SIG-M5 (cell line): ENCODE data around the gene IRF1.

ENCODE experiments used
- DNase-seq: peaks from one replicate; lab custom pipeline; 2025; lab: John Stamatoyannopoulos, UW

Gene IRF1

DNA sequence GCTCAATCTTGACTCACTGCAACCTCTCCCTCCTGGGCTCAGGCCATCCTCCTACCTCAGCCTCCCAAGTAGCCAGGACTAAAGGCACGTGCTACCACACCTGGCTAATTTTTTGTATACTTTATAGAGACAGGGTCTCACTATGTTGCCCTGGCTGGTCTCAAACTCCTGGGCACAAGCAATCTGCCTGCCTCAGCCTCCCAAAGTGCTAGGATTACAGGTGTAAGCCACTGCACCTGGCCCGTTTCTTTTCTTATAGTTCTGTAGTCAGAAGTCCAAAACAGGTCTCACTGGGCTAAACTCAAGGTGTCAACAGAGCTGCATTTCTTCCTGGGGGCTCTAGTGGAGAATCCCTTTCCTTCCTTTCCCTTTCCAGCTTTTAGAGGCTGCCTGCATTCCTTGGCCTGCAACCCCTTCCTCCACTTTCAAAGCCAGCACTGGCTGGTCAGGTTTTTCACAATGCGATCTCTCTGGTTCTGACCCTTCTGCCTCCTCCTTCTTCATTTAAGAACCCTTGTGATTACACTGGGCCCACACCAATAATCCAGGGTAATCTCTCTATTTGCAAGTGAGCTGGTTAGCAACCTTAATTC is 16.3 kb downstream of the IRF1 start:
- no peak for DNase-seq

DNA sequence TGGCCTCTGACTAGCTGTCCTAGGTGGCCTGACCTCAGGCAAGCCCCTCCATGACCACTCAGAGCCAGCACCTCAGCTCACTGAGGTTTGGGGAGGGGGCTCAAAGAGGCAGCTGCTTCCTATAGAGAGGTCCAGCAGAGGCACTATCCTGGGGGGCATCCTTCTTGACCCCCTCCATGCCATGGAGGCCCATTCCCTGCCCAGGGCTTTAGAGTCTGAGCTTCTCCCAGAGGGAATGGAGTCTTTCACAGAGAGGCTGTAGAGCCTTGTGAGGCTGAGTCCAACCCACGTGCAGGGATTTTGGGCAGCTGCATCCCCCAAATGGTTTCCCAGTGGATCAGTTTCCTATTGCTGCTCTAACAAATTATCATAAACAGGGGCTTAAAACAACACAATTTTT is 16.9 kb downstream of the IRF1 start:
- DNase-seq = no peak

DNA sequence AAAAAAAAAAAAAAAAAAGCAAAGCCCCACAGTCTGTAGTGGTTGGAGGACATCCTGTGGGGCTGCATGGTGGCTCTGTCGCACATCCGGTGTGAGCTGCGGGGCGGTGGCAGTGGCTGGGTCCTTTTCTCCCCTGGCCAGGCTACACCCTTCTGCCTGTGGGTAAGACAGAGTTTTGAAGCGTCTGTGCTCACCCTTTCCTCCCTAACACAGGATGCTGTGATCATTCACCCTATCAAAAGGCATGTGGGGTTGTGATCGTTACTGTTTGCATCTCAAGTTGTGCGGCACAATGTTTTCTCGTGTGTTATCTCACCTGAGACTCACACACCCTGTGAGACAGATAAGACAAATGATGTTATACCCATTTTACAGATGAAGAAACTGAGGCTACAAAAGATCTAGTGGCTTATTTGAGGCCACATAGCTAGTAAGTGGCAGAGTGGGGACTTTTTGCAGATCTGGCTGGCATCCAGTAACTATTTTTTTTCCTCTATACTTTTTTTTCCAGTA is 17.5 kb downstream of the IRF1 start:
- DNase-seq = no peak

DNA sequence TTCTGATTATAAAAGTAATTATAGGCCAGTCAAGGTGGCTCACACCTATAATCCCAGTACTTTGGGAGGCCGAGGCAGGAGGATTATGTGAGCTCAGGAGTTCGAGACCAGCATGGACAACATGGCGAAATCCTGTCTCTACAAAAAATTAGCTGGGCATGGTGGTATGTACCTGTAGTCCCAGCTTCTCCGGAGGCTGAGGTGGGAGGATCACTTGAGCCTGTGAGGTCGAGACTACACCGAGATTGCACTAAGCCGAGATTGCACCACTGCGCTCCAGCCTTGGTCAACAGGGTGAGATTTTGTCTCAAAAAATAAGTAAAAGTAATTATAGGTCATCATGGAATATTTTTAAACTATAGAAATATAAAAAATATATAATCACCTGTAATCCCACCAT is 18.1 kb downstream of the IRF1 start:
- no peak for DNase-seq

DNA sequence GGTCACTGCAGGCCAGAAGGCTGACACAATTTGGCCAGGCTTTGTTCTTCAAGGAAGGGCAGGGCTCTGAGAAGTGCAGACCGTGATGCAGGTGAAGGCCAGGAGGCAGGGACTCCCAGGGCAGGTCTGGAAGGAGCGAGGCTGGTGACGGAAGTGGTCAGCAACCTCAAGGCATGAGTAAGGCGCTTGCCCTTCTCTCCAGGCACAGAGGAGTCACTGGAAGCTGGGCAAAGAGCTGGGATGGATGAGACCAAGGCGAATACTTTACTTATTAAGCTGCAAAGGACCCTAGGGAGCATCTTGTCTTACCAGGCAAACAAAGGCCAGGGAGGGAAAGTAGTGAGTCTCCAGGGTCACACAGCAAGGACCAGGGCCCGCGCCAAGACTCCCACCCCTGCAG is 18.6 kb downstream of the IRF1 start:
- DNase-seq = no peak

DNA sequence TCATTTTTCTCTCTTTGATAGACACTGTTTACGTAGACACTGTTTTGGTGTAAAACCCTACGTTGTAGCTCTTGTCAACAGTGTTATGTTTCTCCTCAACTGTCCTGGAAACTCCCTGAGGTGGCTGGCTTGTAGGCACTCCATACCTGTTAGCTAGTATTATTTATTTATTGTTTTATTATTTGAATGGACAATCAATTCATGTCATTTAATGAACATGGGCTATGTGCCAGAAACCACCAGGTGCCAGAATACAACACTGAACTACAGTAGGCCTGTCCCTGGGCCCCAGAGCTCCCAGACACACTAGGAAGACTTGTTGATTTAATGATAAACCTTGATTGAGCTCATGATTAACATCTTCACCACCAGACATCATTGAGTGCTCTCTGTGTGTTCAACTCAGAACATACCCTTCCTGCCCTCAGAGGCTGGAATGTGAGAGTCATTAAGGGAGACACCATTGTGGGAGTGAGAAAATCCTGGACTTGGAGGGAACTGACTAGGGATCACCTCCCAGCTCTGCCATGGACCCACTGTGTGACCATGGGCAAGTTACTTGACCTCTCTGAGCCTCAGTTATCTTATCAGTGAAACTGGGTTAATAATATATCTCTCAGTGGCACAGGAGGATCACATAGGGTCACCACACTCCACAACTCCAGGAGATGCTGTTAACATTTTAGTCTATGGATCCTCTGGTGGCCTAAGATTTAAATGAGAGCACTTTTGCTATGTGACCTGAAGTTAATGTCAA is 19.2 kb downstream of the IRF1 start:
- DNase-seq = no peak

DNA sequence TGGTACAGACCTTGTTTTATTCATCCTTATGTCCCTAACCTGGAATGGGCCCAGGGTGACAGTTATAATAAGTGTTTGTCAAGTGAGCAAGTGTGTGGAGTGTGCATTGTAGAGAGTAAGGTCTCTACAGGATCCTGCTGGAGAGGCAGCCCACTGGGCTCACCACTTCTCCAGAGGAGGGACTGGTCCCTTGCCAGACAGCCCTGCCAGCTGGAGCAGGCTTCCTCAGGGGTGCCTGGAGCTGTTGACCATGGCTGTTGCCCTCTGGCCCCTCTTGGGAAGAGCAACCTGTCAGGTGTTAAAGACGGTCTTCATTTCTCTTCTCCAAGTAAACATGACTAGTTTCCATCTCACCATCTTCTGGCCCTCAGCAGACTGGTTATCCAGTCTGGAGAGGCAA is 20.0 kb downstream of the IRF1 start:
- no peak for DNase-seq

DNA sequence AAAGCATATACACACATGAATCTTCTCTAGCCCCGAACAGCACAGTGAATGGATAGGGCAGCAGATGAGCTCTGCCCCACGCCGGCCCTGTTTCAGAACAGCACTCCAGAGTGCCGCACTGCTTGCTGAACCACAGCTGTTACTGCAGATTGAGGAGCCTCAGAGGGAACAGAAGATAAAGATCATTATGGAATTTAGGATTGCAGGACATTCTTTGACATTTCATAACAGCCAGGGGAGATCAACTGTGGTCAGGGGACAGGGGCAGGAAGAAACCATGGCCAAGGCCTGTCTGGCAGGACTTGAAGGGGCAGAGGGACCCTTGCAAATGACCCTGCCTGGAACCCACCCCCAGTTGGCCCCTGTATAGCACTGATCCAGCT is 20.6 kb downstream of the IRF1 start:
- no peak for DNase-seq

DNA sequence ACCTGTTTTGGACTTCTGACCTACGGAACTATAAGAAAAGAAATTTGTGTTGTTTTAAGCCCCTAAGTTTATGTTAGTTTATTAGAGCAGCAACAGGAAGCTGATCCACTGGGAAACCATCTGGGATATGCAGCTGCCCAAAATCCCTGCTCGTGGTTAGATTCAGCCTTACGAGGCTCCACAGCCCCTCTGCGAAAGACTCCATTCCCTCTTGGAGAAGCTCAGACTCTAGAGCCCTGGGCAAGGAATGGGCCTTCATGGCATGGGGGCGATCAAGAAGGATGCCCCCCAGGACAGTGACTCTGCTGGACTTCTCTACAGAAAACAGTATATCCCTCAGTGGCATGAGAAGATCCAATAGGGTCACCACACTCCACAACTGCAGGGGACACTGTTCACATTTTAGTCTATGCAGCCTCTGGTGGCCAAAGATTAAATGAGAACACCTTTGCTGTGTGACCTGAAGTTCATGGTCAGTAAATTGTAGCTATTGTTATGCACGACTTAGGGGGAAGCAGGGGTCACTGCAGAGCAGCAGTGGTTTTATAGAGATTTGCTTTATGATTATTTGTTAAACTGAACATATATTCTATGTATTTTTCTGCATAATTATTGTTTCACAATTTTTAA is 21.1 kb downstream of the IRF1 start:
- DNase-seq = no peak

DNA sequence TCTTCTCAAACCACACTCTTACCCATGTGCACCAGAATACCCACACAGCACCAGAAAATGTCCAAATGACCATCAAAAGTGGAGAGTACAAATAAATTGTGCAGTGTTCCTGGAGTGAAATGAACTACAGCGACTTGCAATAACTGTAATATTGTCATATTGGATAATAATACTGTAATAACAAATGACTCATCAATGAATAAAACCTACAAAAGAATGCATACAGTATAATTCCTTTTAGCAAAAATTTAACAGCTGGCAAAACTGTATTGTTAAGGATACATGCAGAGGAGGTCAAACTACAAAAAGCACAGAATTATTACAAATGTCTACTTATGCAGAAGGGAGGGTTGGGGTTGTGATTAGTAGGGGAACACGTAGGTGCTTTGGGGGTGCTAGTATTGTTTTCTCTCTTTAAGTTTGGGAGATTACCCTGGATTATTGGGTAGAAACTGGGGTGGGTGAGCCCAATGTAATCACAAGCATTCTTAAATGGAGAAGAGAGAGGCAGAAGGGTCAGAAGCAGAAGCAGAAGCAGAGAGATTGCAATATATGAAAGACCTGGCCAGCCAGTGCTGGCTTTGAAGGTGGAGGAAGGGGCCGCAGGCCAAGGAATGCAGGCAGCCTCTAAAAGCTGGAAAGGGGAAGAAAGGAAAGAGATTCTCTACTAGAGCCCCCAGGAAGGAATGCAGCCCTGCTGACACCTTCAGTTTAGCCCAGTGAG is 21.8 kb downstream of the IRF1 start:
- no peak for DNase-seq

DNA sequence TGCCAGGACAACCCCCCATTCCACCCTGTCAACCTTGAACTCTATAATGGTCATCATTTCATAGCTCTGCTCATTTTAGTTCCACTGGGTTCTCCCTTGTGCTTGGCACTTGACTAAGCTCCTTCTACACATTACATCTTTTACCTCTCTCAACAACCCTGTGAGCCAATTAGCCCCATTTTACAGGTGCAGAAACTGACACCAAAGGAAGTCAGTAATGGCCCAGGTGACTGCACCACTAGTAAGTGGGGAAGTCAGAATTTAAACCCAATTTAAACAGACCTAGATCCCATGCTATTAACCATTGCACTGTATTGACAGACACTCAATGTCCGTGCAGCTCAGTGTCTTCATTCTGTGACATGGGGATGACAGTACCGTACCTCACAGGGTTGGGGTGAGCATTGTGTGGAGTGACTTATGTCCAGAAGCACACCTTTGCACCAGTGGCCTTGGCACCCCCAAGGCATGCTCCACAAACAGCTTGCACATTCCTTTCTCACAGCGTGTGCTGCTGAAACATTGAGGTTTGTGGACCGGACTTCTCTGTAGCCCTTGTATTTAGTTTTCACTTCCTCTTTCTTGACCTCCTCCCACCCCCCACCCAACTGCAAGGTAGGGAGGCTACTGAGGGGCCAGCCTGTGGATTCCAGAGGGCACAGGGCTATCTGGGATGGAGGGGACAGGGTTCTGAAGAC is 23.1 kb downstream of the IRF1 start:
- DNase-seq = no peak

DNA sequence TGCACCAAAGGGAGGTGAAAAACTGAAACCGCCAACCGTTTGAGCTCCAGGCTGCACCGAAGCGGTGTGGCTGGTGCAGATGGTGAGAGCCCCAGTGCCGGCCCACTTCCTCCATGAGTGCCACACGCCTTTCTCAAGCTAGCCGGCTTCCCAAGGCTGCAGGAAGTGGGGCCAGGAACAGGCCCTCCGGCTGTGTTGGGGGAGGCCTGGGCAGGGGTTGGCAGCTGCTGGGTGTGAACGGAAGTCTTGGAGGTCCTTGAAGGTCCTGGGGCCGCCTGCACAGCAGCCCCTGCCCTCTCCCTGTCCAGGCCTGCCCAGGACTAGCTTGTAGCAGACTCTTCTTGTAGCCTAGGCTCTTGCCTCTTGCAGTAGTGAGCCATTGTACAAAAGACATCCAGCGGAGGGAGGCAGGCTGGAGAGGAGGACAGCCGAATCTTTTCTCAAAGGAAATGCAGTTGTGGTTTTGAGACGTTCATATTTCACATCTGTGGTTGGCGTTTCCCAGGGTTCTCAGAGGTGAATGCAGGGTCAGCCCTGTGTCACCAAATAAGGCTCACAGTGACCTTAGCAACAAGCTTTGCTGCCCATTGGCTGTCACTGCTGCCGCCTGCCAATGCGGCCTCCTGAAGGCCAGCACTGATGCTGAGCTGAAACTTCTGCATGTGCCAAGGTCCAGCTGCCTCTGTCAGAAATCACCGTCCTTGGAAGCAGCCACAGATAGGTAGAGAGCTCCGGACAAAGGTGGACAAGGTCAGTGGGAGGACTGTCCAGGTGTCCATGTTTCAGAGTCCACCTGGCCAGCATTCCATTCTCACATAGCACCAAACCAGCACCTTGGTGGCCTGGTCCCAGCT is 23.9 kb downstream of the IRF1 start:
- DNase-seq = peak; percentile 85

DNA sequence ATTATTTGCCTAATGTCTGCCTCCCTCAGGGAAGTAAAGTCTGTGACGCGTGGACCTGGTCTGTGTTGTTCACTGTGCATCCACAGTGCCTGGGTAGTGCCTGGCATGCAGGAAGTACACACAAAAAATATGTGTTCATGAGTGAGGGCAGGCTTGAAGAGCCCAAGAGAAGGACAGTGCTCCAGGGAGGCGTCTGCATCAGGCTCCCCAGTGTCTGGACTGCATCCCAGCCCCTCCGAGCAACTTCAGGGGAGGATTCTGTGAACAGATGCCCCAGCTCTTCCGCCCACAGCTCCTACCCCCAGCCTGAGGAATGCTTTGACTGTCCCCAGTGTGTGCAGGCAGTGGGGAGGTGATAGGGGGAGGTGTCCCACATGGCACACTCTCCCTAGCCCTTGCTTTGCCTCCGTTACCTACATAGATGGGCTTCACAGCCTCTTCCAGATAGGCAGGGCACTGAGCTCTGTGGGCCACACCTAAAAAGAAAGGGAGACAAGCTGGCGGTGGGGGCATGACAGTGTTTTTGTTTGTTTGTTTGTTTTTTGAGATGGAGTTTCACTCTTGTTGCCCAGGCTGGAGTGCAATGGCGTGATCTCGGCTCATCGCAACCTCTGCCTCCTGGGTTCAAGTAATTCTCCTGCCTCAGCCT is 25.4 kb downstream of the IRF1 start:
- DNase-seq = no peak

DNA sequence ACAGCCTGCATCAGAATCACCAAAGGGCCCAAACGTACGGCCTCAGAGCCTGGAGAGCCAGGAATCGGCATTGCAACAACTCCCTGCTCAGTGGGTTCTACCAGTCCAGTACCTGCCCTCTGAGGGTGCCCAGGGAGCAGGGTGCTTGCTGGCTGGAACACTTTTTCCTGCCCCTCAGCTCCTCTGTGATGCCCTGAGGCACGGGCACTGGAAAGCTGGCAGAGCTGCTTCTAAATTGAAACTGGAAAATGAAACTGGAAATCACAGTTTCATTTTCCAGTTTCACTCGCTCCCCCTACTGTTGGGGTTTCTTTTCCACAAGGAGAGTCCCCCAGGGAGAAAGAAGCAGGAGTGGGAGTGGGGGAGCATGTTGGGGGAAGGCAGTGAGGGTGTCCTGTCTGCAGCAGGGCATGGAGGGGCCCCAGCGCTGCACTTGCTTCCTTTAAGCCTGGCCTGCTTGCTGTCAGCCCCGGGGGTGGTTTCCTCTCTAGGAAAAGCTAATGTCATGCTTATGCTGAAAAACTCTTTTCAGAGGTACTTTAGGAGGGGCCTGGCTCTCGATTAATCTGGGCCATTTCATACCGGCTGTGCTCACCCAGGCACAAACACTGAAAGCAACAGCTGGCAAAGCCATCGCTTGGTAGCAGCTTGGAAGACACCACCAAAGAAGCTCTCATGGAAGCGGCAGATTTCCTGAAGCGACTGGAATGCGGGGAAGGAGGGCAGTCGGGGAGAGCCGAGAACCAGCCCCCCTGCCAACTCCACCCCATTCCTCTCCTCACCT is 26.2 kb downstream of the IRF1 start:
- no peak for DNase-seq

DNA sequence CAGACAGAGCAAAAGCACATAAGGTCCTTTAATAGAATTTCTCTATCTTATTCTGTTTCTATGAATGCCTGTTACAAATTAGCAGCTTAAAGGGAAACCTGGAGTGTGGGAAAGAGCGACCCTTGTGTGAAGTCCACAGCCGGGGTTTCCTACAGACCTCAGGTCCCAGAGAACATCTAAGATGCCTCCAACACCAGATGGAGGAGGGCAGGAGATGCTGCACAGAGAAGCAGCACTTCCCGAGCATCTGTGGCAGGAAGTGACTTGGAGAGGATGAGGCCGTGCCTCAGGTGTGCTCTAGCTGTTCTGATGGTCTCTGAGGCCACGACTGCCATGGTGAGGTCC is 26.8 kb downstream of the IRF1 start:
- DNase-seq = no peak

DNA sequence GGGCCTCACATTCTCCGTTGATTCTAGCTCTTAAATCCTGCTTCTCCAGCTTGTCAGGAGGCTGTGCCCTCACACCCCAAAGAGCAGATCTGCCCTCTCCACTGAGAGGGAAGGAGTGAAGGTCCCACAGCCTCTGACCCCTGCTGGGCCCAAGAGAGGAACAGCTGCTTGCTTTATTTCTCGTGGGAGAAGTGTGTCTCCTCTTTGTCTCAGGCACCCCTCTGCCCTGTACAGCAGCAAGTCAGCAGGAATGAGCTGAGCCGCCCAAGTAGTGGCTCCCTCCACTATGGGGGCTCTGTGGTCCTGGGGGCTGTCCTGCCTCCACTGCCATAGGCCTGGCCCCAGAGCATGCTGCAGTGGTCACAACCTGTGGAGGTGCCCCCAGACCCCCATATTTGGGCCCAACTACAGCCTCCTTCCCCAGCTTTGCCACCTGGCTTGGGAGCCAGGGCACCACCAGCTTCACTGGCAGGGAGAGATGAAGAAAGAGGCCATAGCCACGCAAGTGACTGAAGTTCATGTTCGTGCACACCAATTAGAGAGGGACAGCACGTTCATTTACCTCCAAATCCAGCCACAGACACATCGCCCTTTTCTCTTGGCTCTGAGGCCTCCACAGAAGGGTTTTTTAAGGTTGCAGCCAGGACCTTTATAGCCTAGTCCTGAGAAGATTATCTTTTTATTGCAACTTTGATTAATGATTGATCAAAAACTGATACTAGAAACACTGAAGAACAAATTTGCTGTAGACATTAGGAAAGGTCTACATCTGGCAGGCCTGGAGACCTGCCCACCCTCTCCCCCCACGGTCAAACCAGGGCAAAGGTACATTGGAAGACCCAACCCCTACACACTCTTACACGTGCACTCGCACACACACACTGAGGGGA is 27.5 kb downstream of the IRF1 start:
- DNase-seq = no peak

DNA sequence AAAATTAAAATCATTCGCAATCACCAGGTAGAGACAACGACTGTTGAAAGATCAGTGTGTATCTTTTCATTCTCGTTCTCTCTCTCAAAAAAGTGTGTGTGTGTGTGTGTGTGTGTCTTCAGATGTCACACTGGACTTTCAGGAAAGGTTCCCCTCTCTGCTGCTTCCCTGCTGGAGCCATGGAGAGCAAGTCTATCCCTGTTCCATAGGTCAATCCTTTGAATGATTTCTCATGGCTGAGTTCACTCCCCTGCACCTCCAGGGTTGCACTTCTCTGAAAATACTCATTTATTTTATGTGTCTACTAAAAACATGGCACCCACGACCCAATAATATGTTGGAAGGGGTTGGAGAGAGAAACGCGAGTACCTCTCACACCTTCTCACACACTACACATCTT is 28.2 kb downstream of the IRF1 start:
- no peak for DNase-seq

DNA sequence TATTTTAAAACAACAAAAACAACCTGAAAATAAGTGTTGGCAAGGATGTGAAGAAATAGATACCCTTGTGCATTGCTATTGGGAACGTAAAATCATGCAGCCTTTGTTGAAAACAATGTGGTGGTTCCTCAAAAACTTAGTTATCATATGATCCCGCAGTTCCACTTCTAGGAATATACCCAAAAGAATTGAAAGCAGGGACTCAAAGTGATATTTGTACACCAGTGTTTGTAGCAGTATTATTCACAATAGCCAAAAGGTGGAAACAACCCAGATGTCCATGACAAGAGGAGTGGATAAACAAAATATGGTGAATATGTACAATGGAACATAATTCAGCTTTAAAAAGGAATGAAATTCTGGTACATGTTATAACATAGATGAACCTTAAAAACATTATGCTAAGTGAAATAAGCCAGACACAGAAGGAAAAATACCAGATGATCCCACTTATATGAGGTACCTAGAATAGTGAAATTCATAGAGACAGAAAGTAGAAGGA is 29.0 kb downstream of the IRF1 start:
- no peak for DNase-seq
